GM19238 (cell line): ENCODE data around the gene CD164L2.

Experiments
- DNase-seq: peaks from one replicate; pipeline ENCODE4 v3.0.0; 2011; ENCODE audit warnings: low spot score; ENCODE audit not compliant: insufficient read length

The CD164L2 gene

GRCh38 chr1:27365372-27366112 lies 17.6 kb downstream of the CD164L2 start:
- peak; percentile 92 for DNase-seq

- DNase-seq: no peak
Measured at GRCh38 chr1:27364696-27365371, 18.3 kb downstream of the CD164L2 start.

GRCh38 chr1:27363766-27364695 lies 19.1 kb downstream of the CD164L2 start:
- DNase-seq: no peak

DNA sequence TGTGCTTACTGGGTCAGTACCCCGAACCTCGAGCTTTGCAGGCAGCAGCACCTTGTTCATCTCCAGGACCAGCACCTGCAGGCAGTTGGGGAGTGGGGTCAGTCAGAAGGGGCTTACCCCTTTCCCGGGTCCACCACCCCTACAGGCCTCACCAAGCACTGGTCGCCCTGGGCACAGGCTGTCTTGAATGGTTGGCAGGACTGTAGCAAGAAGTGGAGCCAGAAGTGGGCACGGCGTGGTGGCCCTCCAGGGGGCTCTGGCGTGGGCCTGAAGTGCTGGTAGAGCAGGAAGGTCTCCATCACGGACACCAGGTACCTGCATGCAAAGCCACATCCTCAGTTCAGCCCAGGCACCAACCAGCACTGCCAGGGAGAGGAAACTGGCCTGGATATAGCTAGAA lies 21.6 kb downstream of the CD164L2 start:
- DNase-seq: no peak

GRCh38 chr1:27361044-27361402 lies 22.1 kb downstream of the CD164L2 start:
- no peak for DNase-seq

- no peak for DNase-seq
Measured at GRCh38 chr1:27360159-27361043, 22.7 kb downstream of the CD164L2 start.

- no peak for DNase-seq
Measured at GRCh38 chr1:27359822-27360158, 23.3 kb downstream of the CD164L2 start.

DNA sequence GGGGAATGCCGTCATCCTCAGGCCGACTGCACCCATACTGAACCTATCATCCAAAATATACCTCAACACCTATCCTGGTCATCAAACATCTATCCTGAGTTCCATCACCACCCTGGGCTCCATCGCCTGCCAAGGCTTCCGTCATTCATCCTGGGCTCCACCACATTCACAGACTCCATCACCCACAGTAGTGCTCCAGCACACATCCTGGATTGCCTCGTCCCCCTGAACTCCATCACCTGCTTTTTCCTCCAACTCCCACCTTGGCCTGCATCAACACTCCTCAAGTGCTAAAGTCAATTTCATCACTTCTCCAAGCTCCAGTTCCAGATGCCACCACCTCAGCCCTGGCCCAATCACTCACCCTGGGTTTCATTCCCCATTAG lies 24.2 kb downstream of the CD164L2 start:
- DNase-seq: no peak

DNA sequence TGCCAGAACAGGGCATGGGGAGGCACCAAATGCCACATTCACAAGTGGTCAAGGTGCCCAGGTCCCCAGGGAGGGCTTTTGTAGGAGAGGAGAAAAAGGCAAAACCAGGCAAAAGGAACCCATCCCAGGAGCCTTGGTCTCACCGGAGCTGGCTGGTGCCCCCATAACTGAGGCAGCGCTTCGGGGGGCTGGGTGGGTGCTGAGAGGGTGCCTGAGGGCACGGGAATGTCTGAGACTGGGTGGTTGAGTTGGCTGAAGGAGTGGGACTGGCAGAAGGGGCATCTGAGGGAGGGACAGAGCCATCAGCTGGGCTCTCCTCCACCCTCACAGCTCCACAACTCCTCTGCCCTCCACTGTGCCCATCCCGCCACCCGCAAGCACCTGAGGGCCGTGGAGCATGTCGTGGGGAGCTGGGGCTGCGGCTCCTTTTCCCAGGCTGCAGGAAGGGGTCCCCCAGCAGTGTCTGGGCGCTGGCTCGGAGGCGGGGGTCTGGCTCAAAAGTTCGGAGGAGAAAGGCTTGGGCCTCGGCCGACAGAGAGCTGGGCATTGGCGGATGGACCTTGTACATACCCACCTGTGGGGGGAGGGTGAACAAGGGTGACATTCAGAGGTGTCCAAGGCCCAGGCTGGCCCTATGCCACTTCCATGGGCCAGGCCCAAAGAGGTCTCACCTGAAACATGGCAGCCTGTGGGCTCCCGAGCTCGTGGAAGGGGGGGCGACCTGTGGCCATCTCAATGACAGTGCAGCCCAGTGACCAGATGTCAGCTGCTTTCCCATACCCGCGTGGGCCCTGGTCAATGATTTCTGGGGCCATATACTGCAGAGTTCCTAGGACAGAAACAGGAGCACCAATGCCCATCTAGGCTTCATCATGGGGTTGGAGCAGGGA lies 24.9 kb downstream of the CD164L2 start:
- DNase-seq: no peak

GRCh38 chr1:27357281-27358037 lies 25.7 kb downstream of the CD164L2 start:
- peak; percentile 96 for DNase-seq

GRCh38 chr1:27356619-27357280 lies 26.4 kb downstream of the CD164L2 start:
- DNase-seq: no peak

DNA sequence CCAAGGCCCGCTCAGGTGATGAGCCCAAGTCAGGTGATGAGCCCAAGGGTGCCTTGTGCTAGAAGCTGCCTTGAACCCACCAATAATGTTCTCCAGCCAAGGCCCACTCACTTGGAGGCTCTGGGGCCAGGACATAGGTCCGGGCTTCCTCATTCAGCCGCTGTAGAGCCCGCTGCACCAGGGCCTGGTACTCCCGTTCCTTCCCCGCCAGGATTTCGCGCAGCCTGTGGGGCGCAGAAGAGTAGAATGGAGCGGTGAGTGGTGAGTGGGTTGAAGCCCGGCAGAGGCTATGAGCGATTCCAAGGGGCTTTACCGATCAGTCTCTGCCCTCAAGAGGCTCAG lies 26.9 kb downstream of the CD164L2 start:
- DNase-seq: no peak

DNA sequence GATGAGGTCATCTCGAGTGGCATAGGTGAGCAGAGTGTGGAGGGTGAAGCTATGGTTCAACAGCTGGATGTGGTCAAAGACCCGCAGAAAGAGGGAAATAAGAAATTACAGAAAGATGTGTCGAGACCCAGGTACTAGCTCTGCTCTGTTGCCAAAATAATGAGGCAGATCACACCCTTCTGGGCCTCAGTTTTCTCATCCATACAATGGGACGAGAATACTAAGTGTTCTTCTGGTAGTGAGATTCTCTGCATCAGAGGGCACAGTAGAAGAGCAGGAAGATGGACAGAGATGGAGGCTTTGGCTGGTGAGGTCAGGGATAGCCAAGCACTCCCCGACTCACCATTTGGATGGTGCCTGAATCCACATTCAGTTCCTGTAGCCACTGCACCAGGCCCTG lies 27.4 kb downstream of the CD164L2 start:
- no peak for DNase-seq

DNA sequence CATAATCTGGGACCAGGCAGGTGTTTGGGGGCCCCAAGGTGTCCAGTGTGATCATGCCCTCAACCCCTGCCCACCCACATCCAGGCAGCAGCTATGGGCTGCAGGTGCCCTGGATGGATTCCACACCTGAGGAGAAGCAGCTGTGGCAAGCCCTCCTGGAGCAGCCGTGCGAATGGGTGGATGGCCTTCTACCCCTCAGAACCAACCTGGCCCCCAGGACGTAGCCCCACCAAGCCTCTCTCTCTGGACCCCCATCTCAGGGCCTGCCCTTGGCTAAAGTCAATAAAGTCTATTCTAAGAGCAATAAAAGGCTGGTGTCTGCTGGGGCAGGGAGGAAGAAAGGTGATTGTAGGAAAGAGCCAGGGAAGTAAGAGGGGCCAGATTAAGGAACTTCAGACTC lies 29.5 kb downstream of the CD164L2 start:
- DNase-seq: no peak

GRCh38 chr1:27353166-27353565 lies 30.0 kb downstream of the CD164L2 start:
- no peak for DNase-seq

- DNase-seq: no peak
Measured at GRCh38 chr1:27351541-27352107, 31.5 kb downstream of the CD164L2 start.

GRCh38 chr1:27350663-27351540 lies 32.2 kb downstream of the CD164L2 start:
- no peak for DNase-seq
